ENCODE results near the gene FOXD3.

FOXD3 gene

DNA sequence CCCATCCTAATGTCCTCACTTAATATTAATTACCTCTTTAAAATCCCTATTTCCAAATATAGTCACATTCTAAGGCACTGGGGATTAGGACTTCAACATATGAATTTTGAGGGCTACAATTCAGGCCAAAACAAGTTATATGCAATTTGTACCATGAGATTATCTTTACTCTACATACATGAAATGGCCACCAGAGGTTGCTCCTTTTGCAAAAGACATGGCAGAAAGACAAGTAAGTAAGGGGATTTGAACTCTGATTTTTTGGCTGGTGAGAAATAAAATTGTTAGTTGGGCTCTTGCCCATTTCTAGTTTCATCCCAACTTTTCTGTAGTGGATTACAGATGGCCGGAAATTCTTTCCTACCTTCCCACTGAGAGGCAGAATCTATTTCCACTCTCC lies 40.2 kb downstream of the FOXD3 start:
- no peak for DNase-seq

DNA sequence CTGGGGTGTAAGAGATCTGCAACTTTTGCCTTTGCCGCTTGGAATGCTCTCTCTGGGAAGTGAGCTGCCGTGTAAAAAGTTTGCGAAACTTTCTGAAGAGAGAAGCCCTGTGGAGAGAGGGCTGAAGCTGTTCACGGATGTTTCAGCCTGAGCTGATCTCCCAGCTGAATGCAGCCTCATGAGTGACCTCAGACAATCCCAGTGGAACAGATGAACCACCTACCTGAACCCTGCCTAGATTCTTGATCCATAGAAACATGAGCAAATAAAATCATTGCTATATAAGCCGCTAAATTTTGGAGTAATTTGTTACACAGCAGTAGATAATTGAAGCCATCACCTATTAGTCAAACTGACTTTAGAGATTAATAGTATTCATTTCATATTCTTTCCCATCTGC lies 40.6 kb downstream of the FOXD3 start:
- DNase-seq = no peak

DNA sequence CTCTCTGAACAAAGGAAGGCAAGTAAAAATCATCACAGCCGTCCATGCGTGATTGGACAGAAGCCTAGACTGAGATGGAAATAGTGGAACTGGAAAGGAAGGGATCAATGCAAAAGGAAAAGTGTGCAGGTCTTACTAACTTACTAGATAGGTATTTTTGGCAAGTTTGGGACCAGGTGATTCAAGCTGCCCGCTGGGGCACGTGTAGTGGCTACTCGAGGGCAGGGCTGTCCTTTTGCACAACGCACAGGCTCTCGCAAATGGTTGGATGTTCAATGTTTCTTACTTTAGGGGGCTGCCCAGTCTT lies 44.5 kb downstream of the FOXD3 start:
- DNase-seq = no peak

DNA sequence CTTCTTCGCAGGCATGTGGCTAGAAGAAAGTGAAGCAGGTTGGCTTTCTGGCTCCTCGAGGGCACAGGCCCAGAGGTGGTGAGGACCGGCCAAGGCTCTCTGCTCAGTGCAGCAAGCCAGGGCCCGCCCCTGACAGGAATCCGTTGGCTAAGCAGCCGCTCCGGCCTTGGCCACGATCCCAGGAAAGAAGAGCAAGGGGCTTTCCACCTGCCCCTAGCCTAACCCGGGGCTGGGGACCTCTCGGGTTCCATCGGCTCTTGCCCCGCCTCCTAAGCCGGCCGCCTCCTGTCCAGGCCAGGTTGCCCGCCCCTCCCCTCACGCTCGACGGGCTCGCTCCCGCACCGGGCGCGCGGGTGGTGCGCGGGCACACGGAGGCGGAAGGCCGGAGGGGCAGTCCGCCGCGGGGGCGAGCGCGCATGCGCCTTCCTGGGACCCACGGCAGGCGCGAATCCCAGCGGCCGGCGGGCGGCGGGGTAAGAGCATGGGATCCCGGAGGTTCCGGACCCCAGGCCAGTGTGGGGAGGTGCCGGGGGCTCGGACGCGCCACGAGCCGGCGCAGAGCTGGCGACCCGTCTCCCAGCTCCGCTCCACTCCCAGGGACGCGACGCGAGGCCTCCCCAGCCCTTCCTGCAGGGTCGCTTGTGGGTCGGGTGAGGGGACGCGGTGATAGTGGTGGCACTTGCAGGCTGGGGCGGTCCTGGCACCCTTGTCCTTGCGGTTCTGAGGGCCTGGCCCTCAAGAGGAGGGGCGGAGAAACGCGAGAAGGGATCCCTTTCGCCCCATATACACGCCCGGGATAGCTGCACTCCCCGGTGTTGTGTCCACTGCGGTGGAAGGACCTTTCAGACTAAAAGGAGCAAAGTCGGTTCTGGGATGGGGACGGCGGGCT lies 45.1 kb downstream of the FOXD3 start, which contains the start of gene ALG6:
TSS of gene ALG6 (plus strand) at position 413 of the 889 bp plus-strand sequence. CDS start 3,351 bp downstream, outside the sequence.
- peak; percentile 92 to 93 for DNase-seq

DNA sequence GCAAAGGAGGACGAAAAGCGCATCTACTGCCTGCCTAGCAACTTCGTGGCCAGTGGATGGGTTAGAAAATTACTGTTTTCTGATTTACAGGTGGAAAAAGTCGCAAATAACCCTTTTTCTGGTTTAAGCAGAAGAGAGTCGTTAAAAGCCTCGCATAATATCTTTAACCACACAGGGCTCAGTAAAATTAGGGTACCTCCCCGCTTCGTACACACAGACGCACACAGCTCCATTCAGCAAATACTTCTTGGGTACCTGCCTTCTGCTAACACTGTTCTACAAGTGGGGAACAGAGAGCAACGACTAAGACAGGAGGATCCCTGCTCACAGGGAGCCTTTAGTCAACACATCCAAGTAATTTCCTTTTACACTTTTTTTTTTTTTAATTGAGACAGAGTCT lies 45.8 kb downstream of the FOXD3 start:
- DNase-seq = no peak

Data from NCI-H2081 (cell line).